ENCODE measurements around the gene GALNT7. TPM values are rescaled to one million over a fixed set of nuclear protein-coding genes. Genes with fewer than 3 reads are reported as not detected.

Gene GALNT7
- total RNA-seq, 2 donors from 2014 or later = 8.8 to 10.2 TPM

GRCh38 chr4:173282626-173283025 lies 114.0 kb downstream of the GALNT7 start:
- Mint-ChIP-seq H3K27ac (no peak overlapping the region), H3K9me3 (peaks cover 0 to 3% of the 10 kb centered on the region in 2 donors)

GRCh38 chr4:173284463-173284862 lies 115.9 kb downstream of the GALNT7 start:
- DNase-seq (ENCODE audit: low spot score in 2 of 2) = no peak
- Mint-ChIP-seq H3K36me3 (peaks cover 25 to 31% of the 10 kb centered on the region in 2 donors), H3K27ac (no peak overlapping the region), H3K9me3 (peaks cover 0 to 3% of the 10 kb centered on the region in 2 donors)
- no peak for ATAC-seq

More at GRCh38 chr4:173282626-173283025, 114.0 kb downstream of the GALNT7 start:
- ATAC-seq = no peak
- DNase-seq (ENCODE audit: low spot score in 2 of 2) = no peak
- H3K36me3 Mint-ChIP-seq = peaks cover 25 to 31% of the 10 kb centered on the region in 2 donors

GRCh38 chr4:173287486-173287885 lies 118.9 kb downstream of the GALNT7 start:
- Mint-ChIP-seq H3K36me3 (peaks cover 17 to 24% of the 10 kb centered on the region in 2 donors), H3K9me3 (peaks cover 0 to 3% of the 10 kb centered on the region in 2 donors), H3K27ac (no peak overlapping the region)
- ATAC-seq (no peak), DNase-seq (ENCODE audit: low spot score in 2 of 2) (no peak)

- H3K27ac Mint-ChIP-seq = peak overlapping the region; percentile 28 to 30
- peaks cover 0 to 3% of the 10 kb centered on the region in 2 donors for H3K9me3 Mint-ChIP-seq
- ATAC-seq = peak; percentile 62 to 69
- peak in 1 of 2 donors; percentile 85 for DNase-seq (ENCODE audit: low spot score in 2 of 2)
- H3K36me3 Mint-ChIP-seq = peaks cover 9 to 23% of the 10 kb centered on the region in 2 donors
These were observed 119.7 kb downstream of the GALNT7 start for GRCh38 chr4:173288296-173288695.

- peak; percentile 80 to 82 for ATAC-seq
- no peak for DNase-seq (ENCODE audit: low spot score in 2 of 2)
- Mint-ChIP-seq H3K9me3 (peaks cover 0 to 3% of the 10 kb centered on the region in 2 donors), H3K27ac (peak overlapping the region; percentile 28 to 30), H3K36me3 (peaks cover 8 to 18% of the 10 kb centered on the region in 2 donors)
These were observed 120.2 kb downstream of the GALNT7 start for GRCh38 chr4:173288698-173289352.

- H3K36me3 Mint-ChIP-seq = peaks cover 8 to 15% of the 10 kb centered on the region in 2 donors
- ATAC-seq = peak; percentile 33
- no peak for DNase-seq (ENCODE audit: low spot score in 2 of 2)
- peak overlapping the region in 1 of 2 donors; percentile 28 for H3K27ac Mint-ChIP-seq
- H3K9me3 Mint-ChIP-seq = peaks cover 0 to 3% of the 10 kb centered on the region in 2 donors
These were observed 120.7 kb downstream of the GALNT7 start for GRCh38 chr4:173289353-173289727.

GRCh38 chr4:173291899-173292298 lies 123.3 kb downstream of the GALNT7 start:
- no peaks in the 10 kb centered on the region for H3K36me3 Mint-ChIP-seq
- ATAC-seq = no peak
- DNase-seq (ENCODE audit: low spot score in 2 of 2) = no peak
- no peaks in the 10 kb centered on the region for H3K9me3 Mint-ChIP-seq
- H3K27ac Mint-ChIP-seq = no peak overlapping the region

GRCh38 chr4:173293663-173294062 lies 125.1 kb downstream of the GALNT7 start:
- H3K27ac Mint-ChIP-seq = no peak overlapping the region
- no peaks in the 10 kb centered on the region for H3K36me3 Mint-ChIP-seq
- no peak for ATAC-seq

GRCh38 chr4:173294444-173294843 lies 125.8 kb downstream of the GALNT7 start:
- ATAC-seq = no peak
- DNase-seq (ENCODE audit: low spot score in 2 of 2) = no peak
- Mint-ChIP-seq H3K9me3 (no peaks in the 10 kb centered on the region), H3K36me3 (no peaks in the 10 kb centered on the region), H3K27ac (no peak overlapping the region)

More at GRCh38 chr4:173293663-173294062, 125.1 kb downstream of the GALNT7 start:
- H3K9me3 Mint-ChIP-seq = no peaks in the 10 kb centered on the region
- no peak for DNase-seq (ENCODE audit: low spot score in 2 of 2)

- DNase-seq (ENCODE audit: low spot score in 2 of 2) (peak in 1 of 2 donors; percentile 22), ATAC-seq (peak; percentile 58 to 69)
- Mint-ChIP-seq H3K36me3 (no peaks in the 10 kb centered on the region), H3K27ac (no peak overlapping the region), H3K9me3 (no peaks in the 10 kb centered on the region)
These were observed 133.0 kb downstream of the GALNT7 start for GRCh38 chr4:173301518-173302201.

- Mint-ChIP-seq H3K27ac (no peak overlapping the region), H3K9me3 (no peaks in the 10 kb centered on the region), H3K36me3 (no peaks in the 10 kb centered on the region)
- ATAC-seq = no peak
- DNase-seq (ENCODE audit: low spot score in 2 of 2) = no peak
These were observed 139.2 kb downstream of the GALNT7 start for GRCh38 chr4:173307778-173308177.

GRCh38 chr4:173311368-173311767 lies 142.8 kb downstream of the GALNT7 start:
- no peak for DNase-seq (ENCODE audit: low spot score in 2 of 2)
- no peak for ATAC-seq
- no peaks in the 10 kb centered on the region for H3K9me3 Mint-ChIP-seq
- H3K36me3 Mint-ChIP-seq = no peaks in the 10 kb centered on the region
- H3K27ac Mint-ChIP-seq = no peak overlapping the region

- ATAC-seq (no peak), DNase-seq (ENCODE audit: low spot score in 2 of 2) (no peak)
- Mint-ChIP-seq H3K9me3 (no peaks in the 10 kb centered on the region), H3K36me3 (no peaks in the 10 kb centered on the region), H3K27ac (no peak overlapping the region)
These were observed 146.1 kb downstream of the GALNT7 start for GRCh38 chr4:173314715-173315114.

- H3K9me3 Mint-ChIP-seq = no peaks in the 10 kb centered on the region
- H3K36me3 Mint-ChIP-seq = no peaks in the 10 kb centered on the region
- no peak for DNase-seq (ENCODE audit: low spot score in 2 of 2)
- ATAC-seq = peak in 1 of 2 donors; percentile 10
- no peak overlapping the region for H3K27ac Mint-ChIP-seq
These were observed 147.4 kb downstream of the GALNT7 start for GRCh38 chr4:173316060-173316459.

GRCh38 chr4:173317004-173317403 lies 148.4 kb downstream of the GALNT7 start:
- no peak overlapping the region for H3K27ac Mint-ChIP-seq
- no peaks in the 10 kb centered on the region for H3K9me3 Mint-ChIP-seq
- H3K36me3 Mint-ChIP-seq = no peaks in the 10 kb centered on the region
- no peak for ATAC-seq
- DNase-seq (ENCODE audit: low spot score in 2 of 2) = no peak

- H3K36me3 Mint-ChIP-seq = no peaks in the 10 kb centered on the region
- no peak overlapping the region for H3K27ac Mint-ChIP-seq
- ATAC-seq = peak; percentile 3 to 6
- no peak for DNase-seq (ENCODE audit: low spot score in 2 of 2)
- H3K9me3 Mint-ChIP-seq = no peaks in the 10 kb centered on the region
These were observed 149.6 kb downstream of the GALNT7 start for GRCh38 chr4:173318240-173318639.

- Mint-ChIP-seq H3K9me3 (no peaks in the 10 kb centered on the region), H3K36me3 (no peaks in the 10 kb centered on the region), H3K27ac (no peak overlapping the region)
- ATAC-seq (peak; percentile 74 to 93), DNase-seq (ENCODE audit: low spot score in 2 of 2) (no peak)
These were observed 150.1 kb downstream of the GALNT7 start for GRCh38 chr4:173318648-173319211.

All from activated naive CD4-positive, alpha-beta T cell treated with anti-CD3 and anti-CD28 coated beads, Interleukin-2, amount 50 U/mL, for 72 hours (primary cell).